Measurements from ENCODE around the gene ROBO4. TPM values are rescaled to one million over a fixed set of nuclear protein-coding genes. Genes with fewer than 3 reads are reported as not detected.

The ROBO4 gene
- total RNA-seq, 6 donors from 2014 or later = 17.3 to 111 (median 50.2) TPM

DNA sequence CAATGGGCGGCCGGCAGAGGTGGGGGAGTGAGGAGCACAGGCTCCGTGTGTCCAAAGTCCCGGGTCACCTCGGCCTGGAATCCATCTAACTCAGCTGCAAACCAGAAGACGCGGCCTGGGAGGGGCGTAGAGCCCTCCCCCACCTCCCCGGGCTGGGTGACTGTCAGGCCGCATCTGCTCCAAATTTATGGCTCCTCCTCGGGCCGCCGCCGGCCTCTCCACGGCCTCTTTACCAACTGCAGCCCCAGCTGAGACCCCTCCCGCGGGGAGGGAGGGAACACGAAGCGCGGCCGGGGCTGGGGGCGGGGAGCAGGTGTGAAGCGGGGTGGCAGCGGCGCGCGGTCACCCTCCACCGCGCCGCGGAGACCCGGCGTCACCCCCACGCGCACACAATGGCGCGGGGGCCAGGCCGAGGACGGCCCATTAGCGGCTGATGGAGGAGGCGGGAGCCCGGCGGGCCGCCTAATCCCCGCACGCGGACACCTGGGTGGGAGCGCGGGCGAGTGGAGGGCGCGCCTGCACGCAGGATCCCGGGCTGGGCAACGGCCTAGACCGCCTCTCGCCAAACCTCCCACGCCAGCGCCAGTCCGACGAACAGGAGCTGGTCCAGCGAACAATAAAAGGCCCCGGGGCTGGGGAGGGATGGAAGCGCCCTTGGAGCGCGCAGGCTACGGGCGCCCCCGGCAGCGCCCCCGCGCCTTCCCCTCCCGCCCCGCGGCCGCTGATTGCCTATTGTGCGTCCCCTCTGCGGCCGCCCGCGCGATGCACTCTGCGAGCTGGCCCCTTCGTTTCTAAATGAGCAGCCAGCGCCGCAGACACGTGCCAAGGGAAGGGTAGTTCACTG is 58.3 kb downstream of the ROBO4 start:
- no peaks in the 10 kb centered on the region for H3K9me3 ChIP-seq
- H3K36me3 ChIP-seq = no peaks in the 10 kb centered on the region
- ATAC-seq (ENCODE audit: low FRiP score in 2 of 2) = no peak
- DNase-seq = peak in 1 of 2 donors; percentile 86
- H3K27ac ChIP-seq = no peak overlapping the region
- 3 to 10% methylated on average over 4 to 30 of the region's 87 CpGs for WGBS, 2 donors
- H3K27me3 ChIP-seq = peaks cover 0 to 34% (median 17%) of the 10 kb centered on the region in 4 donors
- no peak for TF ChIP-seq POLR2A (IDR thresholded peaks at IDR 0.05)
- TF ChIP-seq CTCF (IDR thresholded peaks at IDR 0.05) = no peak
- TF ChIP-seq POLR2AphosphoS5 (IDR thresholded peaks at IDR 0.05) = no peak
- TF ChIP-seq EP300 (IDR thresholded peaks at IDR 0.05) = no peak
- peak overlapping the region; percentile 10 to 40 (median 24) for H3K4me3 ChIP-seq
- H3K4me1 ChIP-seq = peaks cover 28 to 40% (median 39%) of the 10 kb centered on the region in 4 donors

GRCh38 chr11:124838805-124839127 is 58.9 kb downstream of the ROBO4 start:
- TF ChIP-seq CTCF (IDR thresholded peaks at IDR 0.05) (no peak), POLR2AphosphoS5 (IDR thresholded peaks at IDR 0.05) (no peak), POLR2A (IDR thresholded peaks at IDR 0.05) (no peak), EP300 (IDR thresholded peaks at IDR 0.05) (no peak)
- ATAC-seq (ENCODE audit: low FRiP score in 2 of 2) (no peak), DNase-seq (no peak)
- H3K36me3 ChIP-seq = no peaks in the 10 kb centered on the region
- H3K4me1 ChIP-seq = peaks cover 28 to 40% (median 39%) of the 10 kb centered on the region in 4 donors
- H3K27ac ChIP-seq = no peak overlapping the region
- no peaks in the 10 kb centered on the region for H3K9me3 ChIP-seq
- WGBS, 2 donors = 52 to 60% methylated on average over 4 to 5 of the region's 5 CpGs
- no peak overlapping the region for H3K4me3 ChIP-seq
- peaks cover 0 to 34% (median 17%) of the 10 kb centered on the region in 4 donors for H3K27me3 ChIP-seq

DNA sequence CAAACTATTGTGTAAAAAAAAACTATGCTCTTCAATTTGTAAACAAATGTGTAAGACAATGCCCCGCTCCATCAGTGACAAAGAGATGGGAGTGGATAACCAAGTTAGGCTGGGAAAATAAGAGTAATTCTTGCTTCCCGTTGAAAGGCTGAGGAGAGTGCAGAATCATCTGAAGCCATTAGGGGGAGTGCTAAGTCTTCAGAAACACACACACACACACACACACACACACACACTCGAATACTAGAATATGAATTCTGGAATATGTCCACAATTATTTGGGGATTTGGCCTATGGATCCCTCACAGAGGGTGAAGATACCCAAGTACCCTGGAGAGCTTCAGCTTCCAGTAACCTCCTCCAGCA is 60.2 kb downstream of the ROBO4 start:
- TF ChIP-seq EP300 (IDR thresholded peaks at IDR 0.05) = no peak
- TF ChIP-seq POLR2A (IDR thresholded peaks at IDR 0.05) = no peak
- TF ChIP-seq CTCF (IDR thresholded peaks at IDR 0.05) = peak in 4 of 6 experiments; percentile 9 to 37 (median 30)
- TF ChIP-seq POLR2AphosphoS5 (IDR thresholded peaks at IDR 0.05) = no peak
- 8 to 16% methylated on average over 3 of the region's 3 CpGs for WGBS, 2 donors
- H3K36me3 ChIP-seq = no peaks in the 10 kb centered on the region
- H3K4me1 ChIP-seq = peaks cover 19 to 30% (median 29%) of the 10 kb centered on the region in 4 donors
- H3K27ac ChIP-seq = peak overlapping the region in 1 of 4 donors; percentile 13
- peak; percentile 82 to 84 for ATAC-seq (ENCODE audit: low FRiP score in 2 of 2)
- no peak overlapping the region for H3K4me3 ChIP-seq
- H3K27me3 ChIP-seq = peaks cover 0 to 27% (median 13%) of the 10 kb centered on the region in 4 donors
- DNase-seq = no peak
- H3K9me3 ChIP-seq = no peaks in the 10 kb centered on the region

DNA sequence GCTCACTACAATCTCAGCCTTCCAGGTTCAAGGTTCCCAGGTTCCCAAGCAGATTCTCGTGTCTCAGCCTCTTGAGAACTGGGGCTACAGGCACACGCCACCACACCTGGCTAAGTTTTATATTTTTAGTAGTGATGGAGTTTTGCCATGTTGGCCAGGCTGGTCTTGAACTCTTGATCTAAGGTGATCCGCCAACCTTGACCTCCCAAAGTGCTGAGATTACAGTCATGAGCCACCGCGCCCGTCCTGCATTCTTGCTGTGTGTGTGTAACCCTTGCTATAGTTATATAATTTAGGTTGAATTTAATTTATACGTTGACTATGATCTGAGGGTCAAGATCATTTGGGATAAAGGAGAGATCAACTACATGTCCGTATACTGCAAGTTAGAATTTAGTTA is 61.7 kb downstream of the ROBO4 start:
- peak overlapping the region in 1 of 4 donors; percentile 32 for H3K27ac ChIP-seq
- peaks cover 0 to 23% (median 12%) of the 10 kb centered on the region in 4 donors for H3K27me3 ChIP-seq
- TF ChIP-seq POLR2AphosphoS5 (IDR thresholded peaks at IDR 0.05) = no peak
- TF ChIP-seq POLR2A (IDR thresholded peaks at IDR 0.05) = no peak
- TF ChIP-seq CTCF (IDR thresholded peaks at IDR 0.05) = no peak
- TF ChIP-seq EP300 (IDR thresholded peaks at IDR 0.05) = no peak
- H3K36me3 ChIP-seq = no peaks in the 10 kb centered on the region
- DNase-seq = no peak
- peaks cover 19 to 27% (median 20%) of the 10 kb centered on the region in 4 donors for H3K4me1 ChIP-seq
- H3K4me3 ChIP-seq = no peak overlapping the region
- no peak for ATAC-seq (ENCODE audit: low FRiP score in 2 of 2)
- 94 to 95% methylated on average over 8 of the region's 8 CpGs for whole genome bisulfite sequencing, 2 donors
- H3K9me3 ChIP-seq = no peaks in the 10 kb centered on the region

Measured in upper lobe of left lung (tissue), 6 donors.